GM12891 (cell line): ENCODE measurements around the gene SIK3.

ENCODE experiments used
- PAX5 ChIP-seq: IDR thresholded peaks from 2 replicates; pipeline ENCODE4 v1.6.1; 2011; ENCODE audit warnings: low read length, moderate library complexity, mild to moderate bottlenecking; ENCODE audit not compliant: insufficient read depth, severe bottlenecking
- POLR2A ChIP-seq: IDR thresholded peaks from 2 replicates; pipeline ENCODE4 v1.6.1; 2011; ENCODE audit warnings: low read depth, low read length, control low read depth
- POLR2AphosphoS5 ChIP-seq: IDR thresholded peaks from 2 replicates; pipeline ENCODE4 v1.6.1; 2011; ENCODE audit warnings: low read depth, low read length, control low read depth
- POU2F2 ChIP-seq: IDR thresholded peaks from 2 replicates; pipeline ENCODE4 v1.6.1; 2011; ENCODE audit warnings: low read depth, mild to moderate bottlenecking, control low read depth, low read length, moderate library complexity
- TAF1 ChIP-seq: IDR thresholded peaks from 2 replicates; pipeline ENCODE4 v1.6.1; 2011; ENCODE audit warnings: low read depth, low read length, control low read depth

GRCh38 chr11:117100556-117100955, 2.3 kb upstream of the SIK3 start:
- TF ChIP-seq POLR2A: no peak
- no peak for TF ChIP-seq POLR2AphosphoS5
- no peak for TF ChIP-seq TAF1
- no peak for TF ChIP-seq POU2F2
- TF ChIP-seq PAX5: no peak
